ENCODE results near the gene ALDH1L1. TPM values are rescaled to one million over a fixed set of nuclear protein-coding genes. Genes with fewer than 3 reads are reported as not detected.

Gene ALDH1L1
- total and polyA plus RNA-seq, 2 of the 13 experiments (the other 11 are each of a cell fraction or from before 2014, with no cell fraction given), result 11.2 to 28.7 TPM

- TF ChIP-seq DZIP1 (CRISPR knock-in tag; IDR thresholded peaks at IDR 0.05) (no peak), ZNF7 (CRISPR knock-in tag; IDR thresholded peaks at IDR 0.05) (no peak), ZNF350 (CRISPR knock-in tag; IDR thresholded peaks at IDR 0.05; ENCODE audit: borderline replicate concordance, low read depth) (no peak), CEBPZ (IDR thresholded peaks at IDR 0.05; ENCODE audit: low read length) (no peak), ELF3 (CRISPR knock-in tag; IDR thresholded peaks at IDR 0.05) (peak; percentile 26; the same call in 1 of the 2 replicates), ZNF569 (CRISPR knock-in tag; IDR thresholded peaks at IDR 0.05; ENCODE audit: borderline replicate concordance) (no peak), DMAP1 (CRISPR knock-in tag; IDR thresholded peaks at IDR 0.05) (no peak), ZNF484 (CRISPR knock-in tag; IDR thresholded peaks at IDR 0.05; ENCODE audit: borderline replicate concordance, low read depth) (no peak), ZFX (CRISPR knock-in tag; IDR thresholded peaks at IDR 0.05; ENCODE audit: low read depth) (peak; percentile 68), ZBTB2 (CRISPR knock-in tag; IDR thresholded peaks at IDR 0.05; ENCODE audit: low read depth) (no peak), ZFP37 (CRISPR knock-in tag; IDR thresholded peaks at IDR 0.05; ENCODE audit: borderline replicate concordance) (peak; percentile 41; the same call in 1 of the 2 replicates), PCBP1 (IDR thresholded peaks at IDR 0.05; ENCODE audit: borderline replicate concordance, low read depth, low read length) (no peak), ZNF563 (CRISPR knock-in tag; IDR thresholded peaks at IDR 0.05) (peak; percentile 19; the same call in 1 of the 2 replicates), ZXDC (CRISPR knock-in tag; IDR thresholded peaks at IDR 0.05) (no peak), ZNF225 (CRISPR knock-in tag; IDR thresholded peaks at IDR 0.05) (no peak), MED13 (CRISPR knock-in tag; IDR thresholded peaks at IDR 0.05) (no peak), KMT2A (CRISPR knock-in tag; IDR thresholded peaks at IDR 0.05) (no peak), MIER2 (CRISPR knock-in tag; IDR thresholded peaks at IDR 0.05) (0 out of 2 replicates have a peak, but pooled peaks have one; percentile 36), SOX6 (IDR thresholded peaks at IDR 0.05) (no peak), SOX6 (CRISPR knock-in tag; IDR thresholded peaks at IDR 0.05) (peak; percentile 67)
Measured at GRCh38 chr3:126056681-126057500, 123.5 kb downstream of the ALDH1L1 start (continued).

All from HepG2 (cell line).